Measurements from ENCODE around the gene LRRC55. TPM values are rescaled to one million over a fixed set of nuclear protein-coding genes. Genes with fewer than 3 reads are reported as not detected.

LRRC55 gene
- total RNA-seq, 6 experiments from 2014 or later: not detected

- no peak overlapping the region for H3K4me3 Mint-ChIP-seq
- peaks cover 11% of the 10 kb centered on the region for H3K27me3 Mint-ChIP-seq (ENCODE audit: insufficient read depth)
- TF ChIP-seq CTCF (IDR thresholded peaks at IDR 0.05): no peak
- peaks cover 23% of the 10 kb centered on the region for H3K4me1 Mint-ChIP-seq (ENCODE audit: low read depth)
- H3K36me3 Mint-ChIP-seq (ENCODE audit: low read depth): no peaks in the 10 kb centered on the region
- H3K9me3 Mint-ChIP-seq: no peaks in the 10 kb centered on the region
- DNase-seq: no peak
- H3K27ac Mint-ChIP-seq: no peak overlapping the region
Measured at GRCh38 chr11:57207168-57207567, 25.4 kb downstream of the LRRC55 start.

GRCh38 chr11:57210781-57211180 is 29.0 kb downstream of the LRRC55 start:
- H3K4me1 Mint-ChIP-seq (ENCODE audit: low read depth): peaks cover 10% of the 10 kb centered on the region; the same call in 1 of the 2 replicates
- H3K4me3 Mint-ChIP-seq: no peak overlapping the region
- no peak overlapping the region for H3K27ac Mint-ChIP-seq
- no peak for TF ChIP-seq CTCF (IDR thresholded peaks at IDR 0.05)
- H3K27me3 Mint-ChIP-seq (ENCODE audit: insufficient read depth): peaks cover 4% of the 10 kb centered on the region; the same call in 1 of the 2 replicates
- H3K36me3 Mint-ChIP-seq (ENCODE audit: low read depth): no peaks in the 10 kb centered on the region
- DNase-seq: no peak
- H3K9me3 Mint-ChIP-seq: no peaks in the 10 kb centered on the region

- no peak for TF ChIP-seq CTCF (IDR thresholded peaks at IDR 0.05)
- Mint-ChIP-seq H3K36me3 (ENCODE audit: low read depth) (no peaks in the 10 kb centered on the region), H3K4me1 (ENCODE audit: low read depth) (peaks cover 24% of the 10 kb centered on the region), H3K4me3 (no peak overlapping the region), H3K27ac (no peak overlapping the region), H3K27me3 (ENCODE audit: insufficient read depth) (peaks cover 4% of the 10 kb centered on the region; the same call in 1 of the 2 replicates), H3K9me3 (no peaks in the 10 kb centered on the region)
- DNase-seq: no peak
Measured at GRCh38 chr11:57213342-57214097, 31.8 kb downstream of the LRRC55 start.

DNA sequence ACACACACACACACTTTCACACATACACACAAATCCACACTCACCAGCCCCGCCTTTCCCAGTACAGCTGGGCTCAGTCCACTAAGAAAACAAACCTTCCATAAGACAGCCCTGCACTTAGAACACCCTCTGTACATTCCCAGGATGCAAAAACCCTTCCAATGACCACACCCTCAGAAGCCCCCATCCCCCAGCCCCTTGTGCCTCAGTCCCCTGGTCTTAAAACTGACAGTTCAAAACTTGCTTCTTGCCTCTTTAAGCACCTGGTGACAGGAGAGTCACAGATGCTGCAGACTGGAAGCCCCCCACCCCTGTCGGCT is 32.3 kb downstream of the LRRC55 start:
- DNase-seq: no peak
- H3K27me3 Mint-ChIP-seq (ENCODE audit: insufficient read depth): peaks cover 4% of the 10 kb centered on the region; the same call in 1 of the 2 replicates
- H3K27ac Mint-ChIP-seq: no peak overlapping the region
- peaks cover 29% of the 10 kb centered on the region for H3K4me1 Mint-ChIP-seq (ENCODE audit: low read depth)
- H3K9me3 Mint-ChIP-seq: no peaks in the 10 kb centered on the region
- H3K36me3 Mint-ChIP-seq (ENCODE audit: low read depth): no peaks in the 10 kb centered on the region
- H3K4me3 Mint-ChIP-seq: no peak overlapping the region
- TF ChIP-seq CTCF (IDR thresholded peaks at IDR 0.05): no peak

DNA sequence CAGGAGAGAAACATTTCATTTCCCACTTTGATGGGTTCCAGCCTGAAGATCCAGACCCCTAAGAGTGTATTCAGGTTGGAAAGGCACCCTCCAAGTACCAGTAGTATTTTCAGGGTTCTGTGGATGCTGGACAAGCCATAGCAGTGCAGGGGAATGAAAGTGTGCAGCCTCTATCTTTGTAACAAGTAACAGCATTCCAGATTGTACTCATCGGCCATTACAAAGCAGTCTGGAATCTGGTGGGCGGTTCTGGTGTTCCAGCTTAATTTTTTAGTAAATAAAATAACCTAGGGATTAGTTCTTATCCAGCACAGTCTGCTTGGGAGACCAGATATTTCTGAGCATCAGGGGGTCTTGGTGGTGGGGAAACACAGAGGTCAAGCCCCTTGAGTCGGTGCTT is 32.7 kb downstream of the LRRC55 start:
- H3K27me3 Mint-ChIP-seq (ENCODE audit: insufficient read depth): peaks cover 4% of the 10 kb centered on the region; the same call in 1 of the 2 replicates
- peak overlapping the region; percentile 4; the same call in 1 of the 2 replicates for H3K27ac Mint-ChIP-seq
- no peaks in the 10 kb centered on the region for H3K9me3 Mint-ChIP-seq
- peaks cover 34% of the 10 kb centered on the region for H3K4me1 Mint-ChIP-seq (ENCODE audit: low read depth)
- no peaks in the 10 kb centered on the region for H3K36me3 Mint-ChIP-seq (ENCODE audit: low read depth)
- TF ChIP-seq CTCF (IDR thresholded peaks at IDR 0.05): no peak
- H3K4me3 Mint-ChIP-seq: peak overlapping the region; percentile 26; the same call in 1 of the 2 replicates
- peak; percentile 73 for DNase-seq
